ENCODE data around the gene TMEM61.

Gene TMEM61

DNA sequence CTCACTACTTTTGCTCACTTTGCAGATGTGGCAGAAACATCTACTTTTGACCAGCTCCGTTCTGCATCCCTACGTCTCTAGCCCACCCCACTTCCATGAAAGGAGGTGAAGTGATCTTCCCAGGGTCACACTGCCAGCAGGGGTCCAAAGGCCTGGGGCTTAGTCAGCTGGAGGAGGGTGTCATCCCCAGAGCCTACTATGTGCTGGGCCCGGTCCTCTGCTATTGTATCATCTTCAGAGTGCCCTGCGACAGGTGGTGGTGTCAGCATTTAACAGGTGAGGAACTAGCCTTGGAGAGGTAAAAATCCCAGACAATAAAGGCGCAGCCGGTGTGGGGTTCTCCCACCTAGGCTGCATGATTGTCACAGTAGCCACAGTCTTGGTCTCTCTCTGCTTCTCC, 12.7 kb downstream of the TMEM61 start:
- in situ Hi-C loops (cut with MboI; ENCODE audit: low sequenced_read_pairs, unreplicated experiment) = no loop called here
- no peak for TF ChIP-seq CTCF (IDR thresholded peaks at IDR 0.05; ENCODE audit: borderline replicate concordance, control extremely low read depth, extremely low read depth, insufficient read depth, missing control alignments)
- DNase-seq (ENCODE audit: low spot score) = no peak

GRCh38 chr1:54994355-54994990, 14.0 kb downstream of the TMEM61 start:
- TF ChIP-seq CTCF (IDR thresholded peaks at IDR 0.05; ENCODE audit: borderline replicate concordance, control extremely low read depth, extremely low read depth, insufficient read depth, missing control alignments) = no peak
- no peak for DNase-seq (ENCODE audit: low spot score)
- in situ Hi-C loops (cut with MboI; ENCODE audit: low sequenced_read_pairs, unreplicated experiment) = no loop called here

GRCh38 chr1:54995013-54995760, 14.8 kb downstream of the TMEM61 start:
- TF ChIP-seq CTCF (IDR thresholded peaks at IDR 0.05; ENCODE audit: borderline replicate concordance, control extremely low read depth, extremely low read depth, insufficient read depth, missing control alignments) = no peak
- in situ Hi-C loops (cut with MboI; ENCODE audit: low sequenced_read_pairs, unreplicated experiment) = loop anchor here (5.0 kb wide), 1 partner anchor 43 kb away; no protein-coding TSS in a partner anchor
- no peak for DNase-seq (ENCODE audit: low spot score)

DNA sequence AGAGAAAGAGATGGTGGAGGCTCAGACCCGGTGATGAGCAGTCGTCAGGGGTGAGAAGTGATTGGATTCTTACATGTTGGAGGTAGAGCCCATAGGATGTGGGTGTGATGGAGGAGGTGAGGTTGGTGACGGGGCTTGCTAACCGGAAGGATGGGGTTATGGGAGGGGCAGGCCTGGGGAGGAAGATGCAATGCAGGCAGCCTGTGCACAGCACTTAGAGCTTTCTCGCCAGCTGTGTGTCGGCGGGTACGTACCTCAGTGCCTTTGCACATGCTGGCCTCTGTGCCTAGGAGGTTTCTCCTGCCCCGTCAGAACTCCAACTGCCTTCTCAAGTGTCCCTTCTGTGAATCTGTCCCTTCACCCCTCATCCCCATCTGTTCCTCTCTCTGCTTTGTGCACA, 15.4 kb downstream of the TMEM61 start:
- in situ Hi-C loops (cut with MboI; ENCODE audit: low sequenced_read_pairs, unreplicated experiment) = loop anchor here (5.0 kb wide), 1 partner anchor 44 kb away; no protein-coding TSS in a partner anchor
- no peak for DNase-seq (ENCODE audit: low spot score)
- TF ChIP-seq CTCF (IDR thresholded peaks at IDR 0.05; ENCODE audit: borderline replicate concordance, control extremely low read depth, extremely low read depth, insufficient read depth, missing control alignments) = no peak

DNA sequence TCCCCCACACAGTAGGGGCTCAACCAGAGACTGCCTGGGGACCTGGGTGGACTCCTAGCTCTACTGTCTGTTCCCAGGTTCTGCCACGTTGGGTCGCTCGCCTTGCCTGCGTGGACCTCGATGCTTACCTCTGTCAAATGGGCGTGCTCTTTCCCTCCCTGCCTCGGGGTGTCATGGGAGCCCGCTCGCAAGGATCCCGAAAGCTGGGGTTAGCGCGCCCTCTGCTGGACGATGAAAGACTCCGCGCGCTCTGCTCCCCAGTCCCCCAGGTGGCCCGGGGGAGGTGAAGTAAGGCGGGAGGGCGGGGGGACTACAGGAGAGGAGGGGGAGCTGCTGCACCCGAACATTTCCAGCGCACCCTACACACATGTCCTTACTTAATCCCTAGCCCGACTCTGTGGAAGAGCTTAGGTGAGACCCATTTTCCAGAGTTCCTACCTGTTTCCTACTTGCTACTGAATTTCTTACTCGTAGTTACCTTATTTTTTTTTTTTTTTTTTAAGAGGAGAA, 16.0 kb downstream of the TMEM61 start:
- in situ Hi-C loops (cut with MboI; ENCODE audit: low sequenced_read_pairs, unreplicated experiment) = loop anchor here (5.0 kb wide), 1 partner anchor 44 kb away; no protein-coding TSS in a partner anchor
- peak; percentile 91 for TF ChIP-seq CTCF (IDR thresholded peaks at IDR 0.05; ENCODE audit: borderline replicate concordance, control extremely low read depth, extremely low read depth, insufficient read depth, missing control alignments)
- DNase-seq (ENCODE audit: low spot score) = peak; percentile 95

- peak; percentile 53 for DNase-seq (ENCODE audit: low spot score)
- TF ChIP-seq CTCF (IDR thresholded peaks at IDR 0.05; ENCODE audit: borderline replicate concordance, control extremely low read depth, extremely low read depth, insufficient read depth, missing control alignments) = no peak
- in situ Hi-C loops (cut with MboI; ENCODE audit: low sequenced_read_pairs, unreplicated experiment) = loop anchor here (5.0 kb wide), 1 partner anchor 45 kb away; no protein-coding TSS in a partner anchor
Observed at GRCh38 chr1:54996869-54997710, 16.7 kb downstream of the TMEM61 start.
